ENCODE measurements around the gene RAPH1. TPM values are rescaled to one million over a fixed set of nuclear protein-coding genes. Genes with fewer than 3 reads are reported as not detected.

The RAPH1 gene
- polyA plus RNA-seq, 1 donor from 2014 or later: 13.9 TPM

DNA sequence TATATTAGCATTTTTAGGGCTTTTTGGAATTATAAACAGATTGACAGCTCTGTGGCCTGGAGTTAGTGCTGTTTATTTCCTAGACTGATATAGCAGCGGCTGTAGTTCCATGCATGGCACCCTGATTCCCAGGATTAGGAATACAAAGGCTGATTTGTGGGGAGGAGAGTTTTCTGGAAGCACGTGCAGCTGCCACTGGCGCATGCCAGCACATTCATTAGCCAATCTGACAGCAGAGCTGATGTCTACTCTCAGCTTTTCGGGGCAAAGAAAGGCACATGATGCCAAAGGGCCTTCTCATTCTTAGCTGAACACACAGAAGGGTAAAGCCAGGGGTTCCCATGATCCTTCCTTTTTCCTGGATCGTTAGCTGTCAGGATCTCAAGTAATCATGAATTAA, 45.7 kb upstream of the RAPH1 start:
- H3K27ac ChIP-seq (ENCODE audit: low read length): no peak overlapping the region
- no peaks in the 10 kb centered on the region for H3K27me3 ChIP-seq (ENCODE audit: insufficient read depth, low read depth, low read length)
- H3K9ac ChIP-seq (ENCODE audit: low read length): no peak overlapping the region
- H3K4me3 ChIP-seq (ENCODE audit: low read length): no peak overlapping the region
- H3K4me2 ChIP-seq (ENCODE audit: low read length): no peak overlapping the region
- H3K9me2 ChIP-seq (ENCODE audit: insufficient read depth, low read length): no peaks in the 10 kb centered on the region
- TF ChIP-seq SMC3 (conservative IDR thresholded peaks at IDR 0.05; ENCODE audit: poor library complexity) (no peak), REST (IDR thresholded peaks at IDR 0.05; ENCODE audit: borderline replicate concordance) (peak; percentile 45), CTCF (IDR thresholded peaks at IDR 0.05; ENCODE audit: poor library complexity, severe bottlenecking) (no peak)
- no peaks in the 10 kb centered on the region for H3K36me3 ChIP-seq (ENCODE audit: insufficient read depth, low read length)
- H4K20me1 ChIP-seq (ENCODE audit: insufficient read depth): no peaks in the 10 kb centered on the region
- H3F3A ChIP-seq (ENCODE audit: insufficient read depth, low read length, poor library complexity, severe bottlenecking): no peaks in the 10 kb centered on the region
- H3K9me3 ChIP-seq (ENCODE audit: low read length): no peaks in the 10 kb centered on the region
- H3K79me2 ChIP-seq (replicated peaks; ENCODE audit: insufficient read depth, low read length): no peaks in the 10 kb centered on the region
- no peak overlapping the region for H2AFZ ChIP-seq (ENCODE audit: low read depth, low read length)

DNA sequence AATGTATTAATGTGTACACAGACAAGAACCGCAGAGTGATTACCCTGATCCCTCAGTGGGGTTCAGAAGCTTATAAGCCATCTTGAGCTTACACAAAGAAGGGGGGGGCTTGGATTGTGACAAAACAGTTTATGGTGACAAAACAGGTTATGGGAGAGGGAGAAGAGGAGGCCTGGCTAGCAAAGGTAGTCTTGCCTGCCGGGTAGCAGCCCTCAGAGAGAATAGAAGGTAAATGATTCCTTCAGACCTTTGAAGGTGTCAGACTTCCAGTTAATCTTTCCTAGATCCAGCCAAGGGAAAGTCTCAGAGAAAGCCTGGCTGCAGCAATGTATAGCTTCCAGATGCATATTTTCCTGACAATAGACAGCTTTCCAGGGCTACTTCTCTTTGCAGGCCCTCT, 44.6 kb upstream of the RAPH1 start:
- TF ChIP-seq CTCF (IDR thresholded peaks at IDR 0.05; ENCODE audit: poor library complexity, severe bottlenecking) (no peak), TAF1 (IDR thresholded peaks at IDR 0.05; ENCODE audit: low read depth) (no peak), REST (IDR thresholded peaks at IDR 0.05; ENCODE audit: borderline replicate concordance) (no peak), EP300 (conservative IDR thresholded peaks at IDR 0.05; ENCODE audit: poor library complexity, severe bottlenecking) (no peak)
- no peaks in the 10 kb centered on the region for H3F3A ChIP-seq (ENCODE audit: insufficient read depth, low read length, poor library complexity, severe bottlenecking)
- H3K36me3 ChIP-seq (ENCODE audit: insufficient read depth, low read length): no peaks in the 10 kb centered on the region
- H3K4me2 ChIP-seq (ENCODE audit: low read length): no peak overlapping the region
- H3K9ac ChIP-seq (ENCODE audit: low read length): no peak overlapping the region
- H3K4me3 ChIP-seq (ENCODE audit: low read length): no peak overlapping the region
- H3K9me2 ChIP-seq (ENCODE audit: insufficient read depth, low read length): no peaks in the 10 kb centered on the region
- H2AFZ ChIP-seq (ENCODE audit: low read depth, low read length): no peak overlapping the region
- no peaks in the 10 kb centered on the region for H3K79me2 ChIP-seq (replicated peaks; ENCODE audit: insufficient read depth, low read length)
- H3K27ac ChIP-seq (ENCODE audit: low read length): no peak overlapping the region
- no peaks in the 10 kb centered on the region for H4K20me1 ChIP-seq (ENCODE audit: insufficient read depth)
- no peaks in the 10 kb centered on the region for H3K27me3 ChIP-seq (ENCODE audit: insufficient read depth, low read depth, low read length)
- no peaks in the 10 kb centered on the region for H3K9me3 ChIP-seq (ENCODE audit: low read length)
